Cardiac fibroblast (primary cell): ENCODE results near the gene NT5M.

ENCODE experiments used
- DNase-seq, 2 donors: peaks; one replicate each; pipeline versions ENCODE4 v3.0.0 to v3.0.0-alpha.2; 2010; ENCODE audit warnings: low read depth in 2 of 2
- H3K4me3 ChIP-seq, 2 donors: replicated peaks in 1 of 2; 1 replicate in 1 of 2; 2 replicates in 1 of 2; pipeline ENCODE4 v1.5.1; 2011; ENCODE audit warnings: low read depth in 2 of 2, low read length in 2 of 2, mild to moderate bottlenecking in 2 of 2, moderate library complexity in 1 of 2
- TF ChIP-seq, protein P1 (sequence below): IDR thresholded peaks from one replicate; pipeline ENCODE4 v1.5.1; 2011; ENCODE audit warnings: low read depth, mild to moderate bottlenecking, low read length, inconsistent platforms

Gene NT5M

DNA sequence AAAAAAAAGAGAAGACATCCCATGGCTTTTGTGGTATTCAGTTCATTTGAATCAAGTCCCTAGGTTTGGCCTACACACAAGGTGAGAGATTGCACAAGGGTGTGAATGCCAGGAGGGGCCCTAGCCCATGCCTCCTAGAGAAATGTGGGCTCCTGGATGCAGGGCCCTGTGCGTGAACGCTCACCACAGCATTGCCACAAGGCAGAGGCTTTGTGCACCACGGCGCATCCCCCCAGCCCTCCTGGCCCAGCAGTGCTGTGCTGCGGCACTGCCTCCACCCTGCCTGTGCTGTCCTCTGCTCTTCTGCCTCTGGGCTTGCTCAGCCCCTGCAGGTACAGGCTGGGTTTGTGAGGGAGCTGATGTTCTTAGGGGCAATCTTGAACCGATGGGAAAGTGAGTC is 92.7 kb downstream of the NT5M start:
- TF ChIP-seq, protein P1, sequence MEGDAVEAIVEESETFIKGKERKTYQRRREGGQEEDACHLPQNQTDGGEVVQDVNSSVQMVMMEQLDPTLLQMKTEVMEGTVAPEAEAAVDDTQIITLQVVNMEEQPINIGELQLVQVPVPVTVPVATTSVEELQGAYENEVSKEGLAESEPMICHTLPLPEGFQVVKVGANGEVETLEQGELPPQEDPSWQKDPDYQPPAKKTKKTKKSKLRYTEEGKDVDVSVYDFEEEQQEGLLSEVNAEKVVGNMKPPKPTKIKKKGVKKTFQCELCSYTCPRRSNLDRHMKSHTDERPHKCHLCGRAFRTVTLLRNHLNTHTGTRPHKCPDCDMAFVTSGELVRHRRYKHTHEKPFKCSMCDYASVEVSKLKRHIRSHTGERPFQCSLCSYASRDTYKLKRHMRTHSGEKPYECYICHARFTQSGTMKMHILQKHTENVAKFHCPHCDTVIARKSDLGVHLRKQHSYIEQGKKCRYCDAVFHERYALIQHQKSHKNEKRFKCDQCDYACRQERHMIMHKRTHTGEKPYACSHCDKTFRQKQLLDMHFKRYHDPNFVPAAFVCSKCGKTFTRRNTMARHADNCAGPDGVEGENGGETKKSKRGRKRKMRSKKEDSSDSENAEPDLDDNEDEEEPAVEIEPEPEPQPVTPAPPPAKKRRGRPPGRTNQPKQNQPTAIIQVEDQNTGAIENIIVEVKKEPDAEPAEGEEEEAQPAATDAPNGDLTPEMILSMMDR, result no peak
- DNase-seq, result no peak
- no peak overlapping the region for H3K4me3 ChIP-seq
